ENCODE results near the gene ADARB2. TPM values are rescaled to one million over a fixed set of nuclear protein-coding genes. Genes with fewer than 3 reads are reported as not detected.
"Not testable (repeated sequence)": the region's sequence is repeated elsewhere in the genome, so short reads cannot be mapped to it uniquely, and the experiment has no call there.

The ADARB2 gene
- total RNA-seq, 2 experiments from 2014 or later = 0.28 to 0.40 TPM

- Mint-ChIP-seq H3K9me3 (peaks cover 3% of the 10 kb centered on the region), H3K36me3 (no peaks in the 10 kb centered on the region), H3K4me1 (no peaks in the 10 kb centered on the region), H3K27me3 (no peaks in the 10 kb centered on the region), H3K27ac (no peak overlapping the region), H3K4me3 (no peak overlapping the region)
- ATAC-seq (ENCODE audit: low read depth) = no peak
- POLR2A ChIA-PET = no interaction called here
- no peak for DNase-seq
These were observed 287.6 kb downstream of the ADARB2 start for GRCh38 chr10:1449572-1450205.

GRCh38 chr10:1449021-1449420 lies 288.3 kb downstream of the ADARB2 start:
- Mint-ChIP-seq H3K27ac (no peak overlapping the region), H3K9me3 (peaks cover 3% of the 10 kb centered on the region), H3K27me3 (no peaks in the 10 kb centered on the region), H3K36me3 (no peaks in the 10 kb centered on the region), H3K4me3 (no peak overlapping the region), H3K4me1 (no peaks in the 10 kb centered on the region)
- ATAC-seq (ENCODE audit: low read depth) (no peak), DNase-seq (no peak)
- POLR2A ChIA-PET = no interaction called here

GRCh38 chr10:1448252-1448930 lies 288.9 kb downstream of the ADARB2 start:
- Mint-ChIP-seq H3K4me3 (no peak overlapping the region), H3K27ac (no peak overlapping the region), H3K27me3 (no peaks in the 10 kb centered on the region), H3K36me3 (no peaks in the 10 kb centered on the region), H3K9me3 (peaks cover 3% of the 10 kb centered on the region), H3K4me1 (no peaks in the 10 kb centered on the region)
- ATAC-seq (ENCODE audit: low read depth) (no peak), DNase-seq (no peak)
- POLR2A ChIA-PET = no interaction called here

GRCh38 chr10:1444826-1445225 lies 292.5 kb downstream of the ADARB2 start:
- no peaks in the 10 kb centered on the region for H3K9me3 Mint-ChIP-seq
- no peaks in the 10 kb centered on the region for H3K36me3 Mint-ChIP-seq
- peaks cover 3% of the 10 kb centered on the region for H3K27me3 Mint-ChIP-seq
- no peak overlapping the region for H3K27ac Mint-ChIP-seq
- no peaks in the 10 kb centered on the region for H3K4me1 Mint-ChIP-seq
- no peak overlapping the region for H3K4me3 Mint-ChIP-seq
- ATAC-seq (ENCODE audit: low read depth) (no peak), DNase-seq (no peak)
- POLR2A ChIA-PET = no interaction called here

GRCh38 chr10:1440897-1441296 lies 296.4 kb downstream of the ADARB2 start:
- Mint-ChIP-seq H3K4me3 (no peak overlapping the region), H3K36me3 (no peaks in the 10 kb centered on the region), H3K4me1 (no peaks in the 10 kb centered on the region), H3K27ac (no peak overlapping the region), H3K9me3 (no peaks in the 10 kb centered on the region), H3K27me3 (peaks cover 3% of the 10 kb centered on the region)
- DNase-seq (no peak), ATAC-seq (ENCODE audit: low read depth) (no peak)
- POLR2A ChIA-PET = no interaction called here

GRCh38 chr10:1434912-1435692 lies 302.2 kb downstream of the ADARB2 start:
- ATAC-seq (ENCODE audit: low read depth) (no peak), DNase-seq (no peak)
- Mint-ChIP-seq H3K36me3 (no peaks in the 10 kb centered on the region), H3K27me3 (peaks cover 3% of the 10 kb centered on the region), H3K4me3 (no peak overlapping the region), H3K27ac (no peak overlapping the region), H3K4me1 (no peaks in the 10 kb centered on the region), H3K9me3 (peaks cover 2% of the 10 kb centered on the region)
- POLR2A ChIA-PET = no interaction called here

GRCh38 chr10:1434202-1434601 lies 303.1 kb downstream of the ADARB2 start:
- H3K4me1 Mint-ChIP-seq = no peaks in the 10 kb centered on the region
- ATAC-seq (ENCODE audit: low read depth) = no peak
- POLR2A ChIA-PET = no interaction called here
- H3K36me3 Mint-ChIP-seq = no peaks in the 10 kb centered on the region
- H3K27ac Mint-ChIP-seq = no peak overlapping the region
- peaks cover 7% of the 10 kb centered on the region for H3K27me3 Mint-ChIP-seq
- H3K9me3 Mint-ChIP-seq = peaks cover 7% of the 10 kb centered on the region
- no peak for DNase-seq
- H3K4me3 Mint-ChIP-seq = no peak overlapping the region

- DNase-seq = no peak
- POLR2A ChIA-PET = no interaction called here
- no peak overlapping the region for H3K27ac Mint-ChIP-seq
These were observed 305.2 kb downstream of the ADARB2 start for GRCh38 chr10:1432161-1432560.

GRCh38 chr10:1431229-1431628 lies 306.1 kb downstream of the ADARB2 start:
- H3K36me3 Mint-ChIP-seq = no peaks in the 10 kb centered on the region
- POLR2A ChIA-PET = no interaction called here
- H3K9me3 Mint-ChIP-seq = peaks cover 7% of the 10 kb centered on the region
- peaks cover 9% of the 10 kb centered on the region for H3K27me3 Mint-ChIP-seq
- no peak for ATAC-seq (ENCODE audit: low read depth)
- H3K4me1 Mint-ChIP-seq = no peaks in the 10 kb centered on the region
- no peak overlapping the region for H3K4me3 Mint-ChIP-seq
- no peak for DNase-seq
- H3K27ac Mint-ChIP-seq = no peak overlapping the region

More at GRCh38 chr10:1432161-1432560, 305.2 kb downstream of the ADARB2 start:
- Mint-ChIP-seq H3K9me3 (peaks cover 7% of the 10 kb centered on the region), H3K27me3 (peaks cover 9% of the 10 kb centered on the region), H3K36me3 (no peaks in the 10 kb centered on the region), H3K4me3 (no peak overlapping the region), H3K4me1 (no peaks in the 10 kb centered on the region)
- no peak for ATAC-seq (ENCODE audit: low read depth)

GRCh38 chr10:1427521-1428186 lies 309.7 kb downstream of the ADARB2 start:
- peaks cover 11% of the 10 kb centered on the region for H3K27me3 Mint-ChIP-seq
- H3K4me1 Mint-ChIP-seq; POLR2A ChIA-PET; DNase-seq; H3K36me3 Mint-ChIP-seq; H3K9me3 Mint-ChIP-seq; ATAC-seq (ENCODE audit: low read depth); H3K27ac Mint-ChIP-seq; H3K4me3 Mint-ChIP-seq: not testable (repeated sequence)

GRCh38 chr10:1426786-1427185 lies 310.5 kb downstream of the ADARB2 start:
- peaks cover 7% of the 10 kb centered on the region for H3K9me3 Mint-ChIP-seq
- H3K36me3 Mint-ChIP-seq = no peaks in the 10 kb centered on the region
- no peak overlapping the region for H3K27ac Mint-ChIP-seq
- POLR2A ChIA-PET = no interaction called here
- no peak for ATAC-seq (ENCODE audit: low read depth)
- no peaks in the 10 kb centered on the region for H3K4me1 Mint-ChIP-seq
- H3K4me3 Mint-ChIP-seq = no peak overlapping the region
- no peak for DNase-seq
- H3K27me3 Mint-ChIP-seq = peaks cover 11% of the 10 kb centered on the region

GRCh38 chr10:1425879-1426278 lies 311.4 kb downstream of the ADARB2 start:
- Mint-ChIP-seq H3K4me3 (no peak overlapping the region), H3K9me3 (peaks cover 7% of the 10 kb centered on the region), H3K4me1 (peaks cover under 1% of the 10 kb centered on the region), H3K27ac (no peak overlapping the region), H3K27me3 (peaks cover 14% of the 10 kb centered on the region), H3K36me3 (no peaks in the 10 kb centered on the region)
- POLR2A ChIA-PET = no interaction called here
- DNase-seq = no peak
- no peak for ATAC-seq (ENCODE audit: low read depth)

GRCh38 chr10:1424648-1425047 lies 312.7 kb downstream of the ADARB2 start:
- Mint-ChIP-seq H3K4me1 (peaks cover 7% of the 10 kb centered on the region), H3K36me3 (no peaks in the 10 kb centered on the region), H3K27ac (no peak overlapping the region), H3K4me3 (no peak overlapping the region), H3K27me3 (peaks cover 20% of the 10 kb centered on the region), H3K9me3 (peaks cover under 1% of the 10 kb centered on the region)
- POLR2A ChIA-PET = no interaction called here
- DNase-seq = no peak
- no peak for ATAC-seq (ENCODE audit: low read depth)

Data from activated naive CD8-positive, alpha-beta T cell treated with anti-CD3 and anti-CD28 coated beads, Interleukin-2, amount 10 ng/mL, durations not matched to agents 7 days and 5 days (primary cell).